HEK293 (cell line): Measurements from ENCODE around the gene GBGT1.
"Not testable (repeated sequence)": the region's sequence is repeated elsewhere in the genome, so short reads cannot be mapped to it uniquely, and the experiment has no call there.

Experiments
- CTCF ChIA-PET: fragments of 350-600 bp; formaldehyde crosslinking; extraction: SDS; loops from one replicate; lab custom pipeline; 2021; ENCODE audit warnings: antibody characterized with exemption; lab: Yijun Ruan, JAX
- POLR2A ChIA-PET: fragments of 300-600 bp; formaldehyde crosslinking; extraction: SDS; loops from one replicate; lab custom pipeline; 2020; ENCODE audit warnings: antibody characterized with exemption, inconsistent platforms; lab: Yijun Ruan, JAX
- H3K27ac ChIP-seq: fragments of 200-500 bp; sonication (Bioruptor generic); 2 replicates; pipeline ENCODE4 v1.5.1; 2014; ENCODE audit warnings: low read depth, low read length, control low read depth, inconsistent platforms; ENCODE audit errors: extremely low read depth
- H3K36me3 ChIP-seq, 2 experiments: fragments of 200-500 bp in 1 of 2; sonication (Bioruptor generic) in 1 of 2; 1 replicate in 1 of 2; 2 replicates in 1 of 2; pipeline ENCODE4 v1.5.1; 2014 to 2017; ENCODE audit warnings: inconsistent platforms in 2 of 2, low read length in 2 of 2; ENCODE audit not compliant: control insufficient read depth in 2 of 2, insufficient read depth in 1 of 2
- H3K4me1 ChIP-seq: fragments of 200-500 bp; sonication (Bioruptor generic); 2 replicates; pipeline ENCODE4 v1.5.1; 2014; ENCODE audit warnings: mild to moderate bottlenecking, low read length, inconsistent platforms; ENCODE audit not compliant: control insufficient read depth, insufficient read depth
- H3K4me3 ChIP-seq: 2 replicates; pipeline ENCODE4 v1.5.1; 2011; ENCODE audit warnings: low read depth, mild to moderate bottlenecking, control low read depth, low read length, moderate library complexity
- H3K9me3 ChIP-seq: fragments of 200-500 bp; sonication (Bioruptor generic); 2 replicates; pipeline ENCODE4 v1.5.1; 2014; ENCODE audit warnings: low read depth, low read length, inconsistent platforms; ENCODE audit not compliant: control insufficient read depth, insufficient read depth
- MEIS1 ChIP-seq: sonication (generic); formaldehyde crosslinking; IDR thresholded peaks from 2 replicates; pipeline ENCODE4 v1.8.1; 2022; ENCODE audit warnings: missing genetic modification reagents, mild to moderate bottlenecking, borderline replicate concordance
- MZF1 ChIP-seq: fragments of 450-650 bp; formaldehyde crosslinking; IDR thresholded peaks from 2 replicates; pipeline ENCODE4 v1.5.1; 2017; ENCODE audit warnings: missing biosample characterization, missing genetic modification characterization, borderline replicate concordance
- YY1 ChIP-seq: fragments of 450-650 bp; formaldehyde crosslinking; IDR thresholded peaks from 2 replicates; pipeline ENCODE4 v1.5.1; 2018; ENCODE audit warnings: missing biosample characterization, missing genetic modification characterization
- ZFP3 ChIP-seq: fragments of 450-650 bp; formaldehyde crosslinking; IDR thresholded peaks from 2 replicates; pipeline ENCODE4 v1.5.1; 2016; ENCODE audit warnings: low read depth, missing biosample characterization, missing genetic modification characterization
- ZNF112 ChIP-seq: fragments of 450-650 bp; formaldehyde crosslinking; IDR thresholded peaks from 2 replicates; pipeline ENCODE4 v1.5.0; 2017; ENCODE audit warnings: missing biosample characterization, missing genetic modification characterization
- ZNF146 ChIP-seq: fragments of 450-650 bp; formaldehyde crosslinking; IDR thresholded peaks from 2 replicates; pipeline ENCODE4 v1.5.1; 2016; ENCODE audit warnings: missing biosample characterization, missing genetic modification characterization
- ZNF155 ChIP-seq: fragments of 450-650 bp; formaldehyde crosslinking; IDR thresholded peaks from 2 replicates; pipeline ENCODE4 v1.5.1; 2016; ENCODE audit warnings: missing biosample characterization, missing genetic modification characterization
- ZNF175 ChIP-seq: fragments of 450-650 bp; formaldehyde crosslinking; IDR thresholded peaks from 2 replicates; pipeline ENCODE4 v1.5.1; 2016; ENCODE audit warnings: missing biosample characterization, missing genetic modification characterization
- ZNF23 ChIP-seq: fragments of 450-650 bp; formaldehyde crosslinking; IDR thresholded peaks from 2 replicates; pipeline ENCODE4 v1.5.1; 2016; ENCODE audit warnings: missing biosample characterization, missing genetic modification characterization, borderline replicate concordance
- ZNF266 ChIP-seq: fragments of 450-650 bp; formaldehyde crosslinking; IDR thresholded peaks from 2 replicates; pipeline ENCODE4 v1.5.1; 2016; ENCODE audit warnings: missing biosample characterization, missing genetic modification characterization, low read depth
- ZNF391 ChIP-seq: fragments of 450-650 bp; formaldehyde crosslinking; IDR thresholded peaks from 2 replicates; pipeline ENCODE4 v1.5.1; 2016; ENCODE audit warnings: low read depth, missing biosample characterization, missing genetic modification characterization, borderline replicate concordance
- ZNF416 ChIP-seq: fragments of 450-650 bp; formaldehyde crosslinking; IDR thresholded peaks from 2 replicates; pipeline ENCODE4 v1.5.1; 2016; ENCODE audit warnings: missing biosample characterization, missing genetic modification characterization
- ZNF48 ChIP-seq: fragments of 450-650 bp; formaldehyde crosslinking; IDR thresholded peaks from 2 replicates; pipeline ENCODE4 v1.5.1; 2016; ENCODE audit warnings: missing biosample characterization, missing genetic modification characterization
- ZNF558 ChIP-seq: fragments of 450-650 bp; formaldehyde crosslinking; IDR thresholded peaks from 2 replicates; pipeline ENCODE4 v1.5.1; 2016; ENCODE audit warnings: missing biosample characterization, missing genetic modification characterization
- ZNF571 ChIP-seq: fragments of 450-650 bp; formaldehyde crosslinking; IDR thresholded peaks from 2 replicates; pipeline ENCODE4 v1.5.0; 2017; ENCODE audit warnings: missing biosample characterization, missing genetic modification characterization
- ZNF621 ChIP-seq: fragments of 450-650 bp; formaldehyde crosslinking; IDR thresholded peaks from 2 replicates; pipeline ENCODE4 v1.5.1; 2017; ENCODE audit warnings: missing biosample characterization, missing genetic modification characterization
- ZNF658 ChIP-seq: fragments of 450-650 bp; formaldehyde crosslinking; IDR thresholded peaks from 2 replicates; pipeline ENCODE4; 2016; ENCODE audit warnings: missing biosample characterization, missing genetic modification characterization
- ZNF670 ChIP-seq: fragments of 450-650 bp; formaldehyde crosslinking; IDR thresholded peaks from 2 replicates; pipeline ENCODE4 v1.5.1; 2016; ENCODE audit warnings: missing biosample characterization, missing genetic modification characterization, low read depth
- ZNF785 ChIP-seq: fragments of 450-650 bp; formaldehyde crosslinking; IDR thresholded peaks from 2 replicates; pipeline ENCODE4 v1.5.1; 2016; ENCODE audit warnings: missing biosample characterization, missing genetic modification characterization
- ZSCAN23 ChIP-seq: fragments of 450-650 bp; formaldehyde crosslinking; IDR thresholded peaks from 2 replicates; pipeline ENCODE4 v1.5.1; 2016; ENCODE audit warnings: missing biosample characterization, missing genetic modification characterization
- ZXDB ChIP-seq: fragments of 450-650 bp; formaldehyde crosslinking; IDR thresholded peaks from 2 replicates; pipeline ENCODE4 v1.5.1; 2016; ENCODE audit warnings: missing biosample characterization, missing genetic modification characterization
- TF ChIP-seq, protein P1 (sequence below): fragments of 450-650 bp; formaldehyde crosslinking; IDR thresholded peaks from 2 replicates; pipeline ENCODE4 v1.5.1; 2016; ENCODE audit warnings: missing biosample characterization, missing genetic modification characterization
- TF ChIP-seq, protein P2 (sequence below): fragments of 450-650 bp; formaldehyde crosslinking; IDR thresholded peaks from 2 replicates; pipeline ENCODE4; 2016; ENCODE audit warnings: missing biosample characterization, missing genetic modification characterization

GBGT1 gene

DNA sequence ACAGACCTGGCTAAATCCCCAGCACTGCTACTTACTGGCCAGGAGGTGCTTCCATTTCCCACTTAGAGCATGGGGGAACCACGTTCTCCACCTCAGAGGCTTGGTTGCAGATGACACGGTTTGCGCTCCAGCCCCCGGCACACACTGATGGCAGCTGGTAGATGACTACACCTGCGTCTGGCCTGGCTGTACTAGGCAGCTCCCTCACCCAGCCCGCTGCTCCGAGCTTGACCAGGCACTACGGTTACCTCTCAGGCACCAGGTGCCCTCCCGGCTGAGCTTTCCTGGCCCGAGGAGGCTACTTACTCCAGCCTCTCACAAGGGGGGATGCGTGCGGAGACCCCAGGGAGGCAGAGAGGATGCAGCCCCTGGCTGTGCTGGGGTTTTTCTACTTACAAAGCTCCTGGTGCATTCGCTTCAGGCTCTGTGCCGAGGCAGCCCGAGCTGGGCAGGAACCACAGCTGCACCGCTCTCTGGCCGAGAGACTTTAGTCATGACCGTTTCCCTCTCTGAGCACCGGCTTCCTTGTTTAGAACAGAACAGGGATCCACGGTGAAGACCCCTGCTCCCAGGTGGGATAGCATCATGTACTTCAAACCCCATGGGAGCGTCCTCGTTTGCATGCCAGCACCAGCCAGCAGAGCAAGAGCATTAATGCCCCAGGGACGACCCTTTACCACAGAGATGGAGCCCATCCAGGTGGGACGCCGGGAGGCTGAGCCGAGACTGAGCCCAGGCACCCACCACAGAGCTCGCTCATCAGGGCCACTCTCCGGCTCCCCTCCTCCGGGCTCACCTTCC is 7.6 kb upstream of the GBGT1 start (continued):
- TF ChIP-seq ZNF146 (tag by site-specific recombination), result no peak
- no peak for TF ChIP-seq MEIS1 (CRISPR knock-in tag)
- no peak for TF ChIP-seq ZNF785 (tag by site-specific recombination)
- TF ChIP-seq YY1 (tag by site-specific recombination), result no peak
- TF ChIP-seq ZNF266 (tag by site-specific recombination), result no peak
- TF ChIP-seq, protein P1, sequence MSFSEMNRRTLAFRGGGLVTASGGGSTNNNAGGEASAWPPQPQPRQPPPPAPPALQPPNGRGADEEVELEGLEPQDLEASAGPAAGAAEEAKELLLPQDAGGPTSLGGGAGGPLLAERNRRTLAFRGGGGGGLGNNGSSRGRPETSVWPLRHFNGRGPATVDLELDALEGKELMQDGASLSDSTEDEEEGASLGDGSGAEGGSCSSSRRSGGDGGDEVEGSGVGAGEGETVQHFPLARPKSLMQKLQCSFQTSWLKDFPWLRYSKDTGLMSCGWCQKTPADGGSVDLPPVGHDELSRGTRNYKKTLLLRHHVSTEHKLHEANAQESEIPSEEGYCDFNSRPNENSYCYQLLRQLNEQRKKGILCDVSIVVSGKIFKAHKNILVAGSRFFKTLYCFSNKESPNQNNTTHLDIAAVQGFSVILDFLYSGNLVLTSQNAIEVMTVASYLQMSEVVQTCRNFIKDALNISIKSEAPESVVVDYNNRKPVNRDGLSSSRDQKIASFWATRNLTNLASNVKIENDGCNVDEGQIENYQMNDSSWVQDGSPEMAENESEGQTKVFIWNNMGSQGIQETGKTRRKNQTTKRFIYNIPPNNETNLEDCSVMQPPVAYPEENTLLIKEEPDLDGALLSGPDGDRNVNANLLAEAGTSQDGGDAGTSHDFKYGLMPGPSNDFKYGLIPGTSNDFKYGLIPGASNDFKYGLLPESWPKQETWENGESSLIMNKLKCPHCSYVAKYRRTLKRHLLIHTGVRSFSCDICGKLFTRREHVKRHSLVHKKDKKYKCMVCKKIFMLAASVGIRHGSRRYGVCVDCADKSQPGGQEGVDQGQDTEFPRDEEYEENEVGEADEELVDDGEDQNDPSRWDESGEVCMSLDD (tag by site-specific recombination), result no peak
- no peak for TF ChIP-seq ZNF621 (tag by site-specific recombination)

DNA sequence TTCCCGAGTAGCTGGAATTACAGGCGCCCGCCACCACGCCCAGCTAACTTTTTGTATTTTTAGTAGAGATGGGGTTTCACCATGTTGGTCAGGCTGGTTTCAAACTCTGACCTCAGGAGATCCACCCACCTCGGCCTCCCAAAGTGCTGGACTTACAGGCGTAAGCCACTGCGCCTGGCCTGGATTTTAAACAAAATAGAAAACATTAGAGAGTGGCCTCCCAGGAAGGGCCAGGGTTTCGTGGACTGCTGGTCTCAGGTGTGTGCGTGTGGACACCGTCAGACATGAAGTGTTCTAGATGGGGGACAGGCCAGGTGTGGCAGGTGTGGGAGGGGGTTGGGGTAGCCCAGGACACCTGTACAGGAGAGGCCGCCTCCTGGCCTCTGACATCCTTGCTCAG is 7.0 kb upstream of the GBGT1 start:
- H3K9me3 ChIP-seq, result no peaks in the 10 kb centered on the region
- POLR2A ChIA-PET, result interaction anchor here (0.6 to 1.5 kb wide), 2 partner anchors 140 to 185 kb away, joined by 3 read pairs; partner anchors contain the start of gene GTF3C5
- no peak overlapping the region for H3K27ac ChIP-seq
- H3K4me1 ChIP-seq, result no peaks in the 10 kb centered on the region
- TF ChIP-seq ZFP3 (tag by site-specific recombination) (no peak), ZXDB (tag by site-specific recombination) (no peak), ZNF571 (no peak), ZNF48 (no peak), ZNF155 (tag by site-specific recombination) (no peak), ZNF558 (tag by site-specific recombination) (no peak), ZNF112 (tag by site-specific recombination) (no peak), ZNF670 (tag by site-specific recombination) (no peak), ZNF391 (tag by site-specific recombination) (no peak), ZNF416 (no peak), MZF1 (tag by site-specific recombination) (no peak), ZNF658 (no peak), ZSCAN23 (tag by site-specific recombination) (no peak), ZNF175 (no peak), ZNF23 (tag by site-specific recombination) (no peak)
- TF ChIP-seq, protein P2, sequence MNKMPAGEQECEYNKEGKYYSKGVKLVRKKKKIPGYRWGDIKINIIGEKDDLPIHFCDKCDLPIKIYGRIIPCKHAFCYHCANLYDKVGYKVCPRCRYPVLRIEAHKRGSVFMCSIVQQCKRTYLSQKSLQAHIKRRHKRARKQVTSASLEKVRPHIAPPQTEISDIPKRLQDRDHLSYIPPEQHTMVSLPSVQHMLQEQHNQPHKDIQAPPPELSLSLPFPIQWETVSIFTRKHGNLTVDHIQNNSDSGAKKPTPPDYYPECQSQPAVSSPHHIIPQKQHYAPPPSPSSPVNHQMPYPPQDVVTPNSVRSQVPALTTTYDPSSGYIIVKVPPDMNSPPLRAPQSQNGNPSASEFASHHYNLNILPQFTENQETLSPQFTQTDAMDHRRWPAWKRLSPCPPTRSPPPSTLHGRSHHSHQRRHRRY (tag by site-specific recombination), result no peak
- H3K36me3 ChIP-seq, result no peaks in the 10 kb centered on the region
- H3K4me3 ChIP-seq, result no peak overlapping the region
- CTCF ChIA-PET, result interaction anchor here (1.2 to 3.0 kb wide), 2 partner anchors 10 to 16 kb away, joined by 5 to 17 read pairs; no protein-coding TSS in a partner anchor

DNA sequence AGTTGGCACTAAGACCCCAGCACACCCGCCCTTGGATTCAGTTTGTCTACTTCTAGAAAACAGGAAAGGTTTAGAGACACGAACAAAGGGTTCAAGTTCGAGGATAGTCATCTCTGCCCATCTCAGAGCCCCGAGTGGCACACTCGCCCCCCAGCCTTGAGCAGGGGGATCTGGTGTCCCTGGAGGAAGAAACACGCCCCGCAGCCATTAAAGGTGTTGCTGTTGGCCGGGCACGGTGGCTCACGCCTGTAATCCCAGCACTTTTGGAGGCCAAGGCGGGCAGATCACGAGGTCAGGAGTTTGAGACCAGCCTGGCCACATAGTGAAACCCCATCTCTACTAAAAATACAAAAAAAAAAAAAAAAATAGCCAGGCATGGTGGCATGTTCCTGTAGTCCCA is 6.0 kb upstream of the GBGT1 start:
- not testable (repeated sequence) for H3K4me1 ChIP-seq, H3K36me3 ChIP-seq, H3K9me3 ChIP-seq, H3K27ac ChIP-seq, H3K4me3 ChIP-seq
- CTCF ChIA-PET, result interaction anchor here (3.0 kb wide), 1 partner anchor 17 kb away, joined by 17 read pairs; no protein-coding TSS in a partner anchor
- POLR2A ChIA-PET, result interaction anchor here (1.5 kb wide), 1 partner anchor 139 kb away, joined by 3 read pairs; the partner anchor contains the start of gene GTF3C5
